ENCODE results near the gene HBP1. TPM values are rescaled to one million over a fixed set of nuclear protein-coding genes. Genes with fewer than 3 reads are reported as not detected.

HBP1 gene
- total and polyA plus RNA-seq, 2 of the 4 experiments (the other 2 are of a cell fraction): 27.1 to 69.9 TPM

GRCh38 chr7:107145067-107145838, 23.6 kb upstream of the HBP1 start:
- Histone ChIP-seq H2AK5ac (ENCODE audit: low read depth, low read length) (no peak overlapping the region), H2BK20ac (ENCODE audit: low read depth, low read length) (no peak overlapping the region), H3K14ac (replicated peaks; ENCODE audit: low read depth, low read length) (no peak overlapping the region), H3K27me3 (ENCODE audit: control insufficient read depth, insufficient read depth, low read length) (no peaks in the 10 kb centered on the region), H2BK120ac (ENCODE audit: low read depth, low read length) (no peak overlapping the region), H3K4me2 (ENCODE audit: low read depth, low read length) (no peak overlapping the region), H3K9ac (ENCODE audit: low read depth, low read length) (no peak overlapping the region), H3K56ac (ENCODE audit: extremely low read depth, insufficient read depth, low read length) (no peak overlapping the region), H3K23ac (ENCODE audit: low read depth, low read length) (no peak overlapping the region), H2AFZ (replicated peaks; ENCODE audit: low read length, poor library complexity) (no peak overlapping the region), H2AK9ac (replicated peaks; ENCODE audit: low read depth, low read length, poor library complexity) (no peak overlapping the region), H3K79me1 (ENCODE audit: low read depth in 1 of 2, low read length in 2 of 2) (no peaks in the 10 kb centered on the region), H4K20me1 (ENCODE audit: insufficient read depth, low read length) (no peaks in the 10 kb centered on the region), H3K18ac (ENCODE audit: low read depth, low read length) (no peak overlapping the region), H3K9me3 (ENCODE audit: control insufficient read depth, insufficient read depth, low read length) (no peaks in the 10 kb centered on the region), H4K91ac (ENCODE audit: insufficient read depth, low read depth, low read length) (no peak overlapping the region), H3K9me1 (ENCODE audit: insufficient read depth, low read length) (no peaks in the 10 kb centered on the region), H4K5ac (ENCODE audit: low read depth, low read length) (no peak overlapping the region), H3K27ac (ENCODE audit: insufficient read depth, low read length) (no peak overlapping the region), H3K4me1 (ENCODE audit: control insufficient read depth, insufficient read depth, low read length) (peaks cover 2% of the 10 kb centered on the region; the same call in 1 of the 2 replicates), H2BK5ac (ENCODE audit: low read depth, low read length, poor library complexity, severe bottlenecking) (no peak overlapping the region), H2BK15ac (ENCODE audit: low read depth, low read length) (no peak overlapping the region), H3K4ac (ENCODE audit: low read depth, low read length) (no peak overlapping the region), H3K36me3 (ENCODE audit: control insufficient read depth, insufficient read depth, low read length) (no peaks in the 10 kb centered on the region), H4K8ac (ENCODE audit: low read depth in 2 of 2, low read length in 2 of 2) (no peak overlapping the region), H3K4me3 (ENCODE audit: insufficient read depth, low read depth, low read length) (no peak overlapping the region)
- intact Hi-C loops (cut with micrococcal nuclease) (loop anchor here (5.0 kb wide), 1 partner anchor 483 kb away; the partner anchor contains the start of gene CCDC71L), dilution Hi-C loops (cut with HindIII; ENCODE audit: low sequenced_read_pairs, unreplicated experiment) (no loop called here), in situ Hi-C loops (cut with MboI; ENCODE audit: low sequenced_read_pairs) (loop anchor here (5.0 to 10.0 kb wide), 3 partner anchors 198 to 970 kb away; no protein-coding TSS in a partner anchor)
- no CpG with 5 or more reads among the region's 4 CpGs for WGBS, 2 experiments (ENCODE audit: extremely low coverage in 2 of 2, insufficient read length in 1 of 2)
- DNase-seq: no peak
- no peak for ATAC-seq (ENCODE audit: low read depth)
- BruUV-seq (replicated peaks): no TSS peak
- CTCF ChIA-PET: no interaction called here
- POLR2A ChIA-PET (ENCODE audit: unreplicated experiment): no interaction called here
- no peak for TF ChIP-seq NFE2L2 (IDR thresholded peaks at IDR 0.05; ENCODE audit: low read depth, low read length)
- TF ChIP-seq, protein P1, sequence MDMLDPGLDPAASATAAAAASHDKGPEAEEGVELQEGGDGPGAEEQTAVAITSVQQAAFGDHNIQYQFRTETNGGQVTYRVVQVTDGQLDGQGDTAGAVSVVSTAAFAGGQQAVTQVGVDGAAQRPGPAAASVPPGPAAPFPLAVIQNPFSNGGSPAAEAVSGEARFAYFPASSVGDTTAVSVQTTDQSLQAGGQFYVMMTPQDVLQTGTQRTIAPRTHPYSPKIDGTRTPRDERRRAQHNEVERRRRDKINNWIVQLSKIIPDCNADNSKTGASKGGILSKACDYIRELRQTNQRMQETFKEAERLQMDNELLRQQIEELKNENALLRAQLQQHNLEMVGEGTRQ (IDR thresholded peaks at IDR 0.05; ENCODE audit: low read depth, low read length): no peak
- no peak for TF ChIP-seq RCOR1 (IDR thresholded peaks at IDR 0.05; ENCODE audit: insufficient replicate concordance, low read length)
- TF ChIP-seq MAFK (IDR thresholded peaks at IDR 0.05; ENCODE audit: low read depth, low read length): no peak
- TF ChIP-seq MXI1 (IDR thresholded peaks at IDR 0.05; ENCODE audit: borderline replicate concordance, low read depth, low read length): no peak
- no peak for TF ChIP-seq RAD21 (IDR thresholded peaks at IDR 0.05; ENCODE audit: low read length)
- TF ChIP-seq MAZ (IDR thresholded peaks at IDR 0.05; ENCODE audit: borderline replicate concordance, low read depth, low read length): no peak
- TF ChIP-seq CHD1 (IDR thresholded peaks at IDR 0.05; ENCODE audit: low read depth, low read length): no peak
- TF ChIP-seq CEBPB (IDR thresholded peaks at IDR 0.05; ENCODE audit: low read depth, low read length): no peak
- no peak for TF ChIP-seq BHLHE40 (IDR thresholded peaks at IDR 0.05; ENCODE audit: low read depth, low read length)
- TF ChIP-seq RFX5 (IDR thresholded peaks at IDR 0.05; ENCODE audit: low read depth, low read length): no peak
- TF ChIP-seq POLR2A (IDR thresholded peaks at IDR 0.05; ENCODE audit: low read depth, low read length): no peak
- TF ChIP-seq CTCF (conservative IDR thresholded peaks at IDR 0.05; ENCODE audit: low read depth, low read length): no peak
- no peak for TF ChIP-seq FOS (IDR thresholded peaks at IDR 0.05; ENCODE audit: low read depth, low read length)
- no peak for TF ChIP-seq ELK1 (IDR thresholded peaks at IDR 0.05; ENCODE audit: borderline replicate concordance, low read depth, low read length)

All from IMR-90 (cell line).